ENCODE results near the gene ARHGAP22. TPM values are rescaled to one million over a fixed set of nuclear protein-coding genes. Genes with fewer than 3 reads are reported as not detected.

The ARHGAP22 gene
- total and polyA plus RNA-seq, 8 donors, result 2.2 to 10.4 (median 2.8) TPM

GRCh38 chr10:48450233-48450740 is 154.6 kb downstream of the ARHGAP22 start:
- peak in 1 of 4 donors; percentile 83 for DNase-seq
- Histone ChIP-seq H3K4me3 (no peak overlapping the region), H3K36me3 (no peaks in the 10 kb centered on the region), H3K4me1 (no peaks in the 10 kb centered on the region), H3K9me3 (no peaks in the 10 kb centered on the region), H3K27ac (no peak overlapping the region), H3K27me3 (no peaks in the 10 kb centered on the region)
- TF ChIP-seq CTCF (IDR thresholded peaks at IDR 0.05), result no peak
- no peak for ATAC-seq
- intact Hi-C loops (cut with DNase I), result no loop called here

- Histone ChIP-seq H3K27ac (no peak overlapping the region), H3K36me3 (no peaks in the 10 kb centered on the region), H3K4me1 (no peaks in the 10 kb centered on the region), H3K27me3 (no peaks in the 10 kb centered on the region), H3K4me3 (no peak overlapping the region), H3K9me3 (no peaks in the 10 kb centered on the region)
- intact Hi-C loops (cut with DNase I), result no loop called here
- DNase-seq, result no peak
- no peak for TF ChIP-seq CTCF (IDR thresholded peaks at IDR 0.05)
- no peak for ATAC-seq
Measured at GRCh38 chr10:48449501-48450232, 155.2 kb downstream of the ARHGAP22 start.

GRCh38 chr10:48448796-48449195 is 156.1 kb downstream of the ARHGAP22 start:
- DNase-seq, result no peak
- no peaks in the 10 kb centered on the region for H3K27me3 ChIP-seq
- intact Hi-C loops (cut with DNase I), result no loop called here
- no peaks in the 10 kb centered on the region for H3K9me3 ChIP-seq
- no peak for TF ChIP-seq CTCF (IDR thresholded peaks at IDR 0.05)
- no peaks in the 10 kb centered on the region for H3K4me1 ChIP-seq
- no peak overlapping the region for H3K27ac ChIP-seq
- H3K4me3 ChIP-seq, result no peak overlapping the region
- H3K36me3 ChIP-seq, result no peaks in the 10 kb centered on the region
- no peak for ATAC-seq

GRCh38 chr10:48447356-48448215 is 157.3 kb downstream of the ARHGAP22 start:
- H3K27me3 ChIP-seq, result no peaks in the 10 kb centered on the region
- no peaks in the 10 kb centered on the region for H3K9me3 ChIP-seq
- ATAC-seq (no peak), DNase-seq (no peak)
- no peaks in the 10 kb centered on the region for H3K4me1 ChIP-seq
- H3K4me3 ChIP-seq, result no peak overlapping the region
- no peak for TF ChIP-seq CTCF (IDR thresholded peaks at IDR 0.05)
- no peaks in the 10 kb centered on the region for H3K36me3 ChIP-seq
- intact Hi-C loops (cut with DNase I), result no loop called here
- H3K27ac ChIP-seq, result no peak overlapping the region

GRCh38 chr10:48446785-48447184 is 158.1 kb downstream of the ARHGAP22 start:
- H3K27ac ChIP-seq, result no peak overlapping the region
- H3K4me1 ChIP-seq, result no peaks in the 10 kb centered on the region
- no peak for TF ChIP-seq CTCF (IDR thresholded peaks at IDR 0.05)
- no peak for ATAC-seq
- intact Hi-C loops (cut with DNase I), result no loop called here
- no peaks in the 10 kb centered on the region for H3K36me3 ChIP-seq
- H3K9me3 ChIP-seq, result no peaks in the 10 kb centered on the region
- no peak overlapping the region for H3K4me3 ChIP-seq
- no peak for DNase-seq
- no peaks in the 10 kb centered on the region for H3K27me3 ChIP-seq
